Stimulated activated CD4-positive, alpha-beta T cell treated with anti-CD3 and anti-CD28 coated beads, Interleukin-2, amount 100 ng/mL, for 24 hours (primary cell): ENCODE results near the gene NRP2.

ENCODE experiments used
- DNase-seq, 2 donors: peaks; one replicate each; pipeline ENCODE4 v3.0.0-alpha.2; 2020

NRP2 gene

DNA sequence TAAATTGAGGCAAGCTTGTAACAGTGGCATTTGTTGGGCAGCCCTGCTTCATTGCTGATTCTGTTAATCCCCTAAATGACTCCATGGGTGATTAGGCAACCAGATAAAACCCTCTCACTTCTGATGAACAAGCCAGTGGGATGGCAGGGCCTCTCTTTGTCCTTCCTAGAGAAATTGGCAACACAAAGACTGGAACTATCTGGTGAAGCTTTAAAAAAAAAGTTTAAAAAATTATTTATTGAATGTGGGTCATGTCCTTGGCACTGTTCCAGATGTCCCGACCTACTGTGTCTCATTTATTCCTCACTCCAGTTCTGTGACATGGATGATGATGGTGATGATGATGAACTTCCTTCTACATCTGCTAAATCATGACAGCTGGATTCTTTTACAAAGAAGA lies 30.8 kb downstream of the NRP2 start:
- no peak for DNase-seq

DNA sequence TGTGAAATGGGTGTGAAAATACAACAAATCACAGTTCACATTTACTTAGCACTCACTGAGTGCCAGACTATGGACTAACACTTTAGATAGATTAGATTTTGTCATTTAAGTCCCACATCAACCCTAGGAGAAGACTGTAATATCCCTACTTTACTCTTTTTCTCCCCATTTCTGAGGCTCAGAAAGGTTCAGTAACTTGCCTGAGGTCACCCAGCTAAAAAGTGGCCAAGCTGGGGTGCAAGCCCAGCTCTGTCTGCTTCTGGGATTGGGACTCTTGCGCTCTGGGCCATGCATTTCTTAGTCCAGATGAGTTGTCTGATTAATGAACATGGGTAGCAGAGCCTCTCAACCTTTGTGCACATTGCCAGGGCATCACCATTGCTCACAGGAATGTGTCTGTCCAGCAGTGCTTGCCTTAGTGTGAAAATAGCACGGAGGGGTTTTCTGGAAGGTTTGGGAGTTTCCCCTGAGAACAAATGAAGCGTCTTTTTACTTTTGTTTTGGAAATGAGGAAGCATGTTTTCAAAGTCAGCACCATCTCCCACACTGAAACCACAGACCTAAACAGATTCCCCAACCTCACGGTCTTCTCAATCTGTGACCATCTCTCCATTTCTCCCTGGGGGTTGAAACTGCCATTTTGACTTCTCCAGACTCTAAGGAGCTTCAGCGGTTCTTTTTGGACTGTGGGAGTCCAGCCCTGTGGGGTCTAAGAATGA lies 31.9 kb downstream of the NRP2 start:
- DNase-seq = no peak

DNA sequence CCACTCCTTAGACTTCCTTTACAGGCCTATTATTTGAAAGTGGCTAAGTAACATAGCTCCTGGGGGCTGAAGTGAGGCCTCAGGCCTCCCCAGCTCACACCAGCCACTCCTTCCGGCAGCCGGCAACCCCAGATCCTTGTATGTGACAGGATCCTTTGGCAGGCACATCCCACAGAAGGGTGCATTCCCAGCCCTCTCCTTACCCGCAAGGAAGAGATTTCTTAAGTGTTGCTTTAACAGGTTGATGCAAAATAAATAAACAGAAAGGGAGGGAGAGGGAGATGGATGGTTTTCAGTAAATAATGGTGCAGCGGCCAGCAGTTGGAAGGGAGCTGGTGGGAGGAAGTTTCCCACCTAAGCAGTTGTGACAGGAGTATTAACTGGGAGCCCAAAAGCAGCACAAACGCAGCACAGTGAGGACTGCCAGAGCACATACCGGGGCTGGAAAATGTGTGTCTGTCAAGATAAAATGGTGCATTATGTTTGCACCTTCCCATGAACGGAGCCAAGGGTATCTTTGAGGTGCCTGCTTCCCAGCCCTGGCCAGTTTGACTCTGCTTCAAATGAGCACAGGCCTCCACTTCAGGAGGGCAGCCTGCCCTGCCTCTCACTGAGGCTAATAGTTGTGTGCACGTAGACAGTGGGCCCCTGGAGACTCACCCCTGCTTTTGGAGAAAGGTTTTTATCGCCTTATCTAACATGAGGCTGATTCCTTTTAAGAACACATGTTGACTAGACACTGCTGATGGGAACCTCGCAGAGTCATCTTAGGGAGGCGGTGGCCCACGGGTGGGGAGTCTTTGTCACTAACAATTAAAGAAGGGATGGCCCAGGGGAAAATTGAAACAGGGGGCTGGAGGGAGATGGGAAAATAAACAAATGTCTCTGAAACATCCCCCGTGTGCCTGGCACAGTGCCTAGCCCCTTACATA lies 32.8 kb downstream of the NRP2 start:
- DNase-seq = no peak

DNA sequence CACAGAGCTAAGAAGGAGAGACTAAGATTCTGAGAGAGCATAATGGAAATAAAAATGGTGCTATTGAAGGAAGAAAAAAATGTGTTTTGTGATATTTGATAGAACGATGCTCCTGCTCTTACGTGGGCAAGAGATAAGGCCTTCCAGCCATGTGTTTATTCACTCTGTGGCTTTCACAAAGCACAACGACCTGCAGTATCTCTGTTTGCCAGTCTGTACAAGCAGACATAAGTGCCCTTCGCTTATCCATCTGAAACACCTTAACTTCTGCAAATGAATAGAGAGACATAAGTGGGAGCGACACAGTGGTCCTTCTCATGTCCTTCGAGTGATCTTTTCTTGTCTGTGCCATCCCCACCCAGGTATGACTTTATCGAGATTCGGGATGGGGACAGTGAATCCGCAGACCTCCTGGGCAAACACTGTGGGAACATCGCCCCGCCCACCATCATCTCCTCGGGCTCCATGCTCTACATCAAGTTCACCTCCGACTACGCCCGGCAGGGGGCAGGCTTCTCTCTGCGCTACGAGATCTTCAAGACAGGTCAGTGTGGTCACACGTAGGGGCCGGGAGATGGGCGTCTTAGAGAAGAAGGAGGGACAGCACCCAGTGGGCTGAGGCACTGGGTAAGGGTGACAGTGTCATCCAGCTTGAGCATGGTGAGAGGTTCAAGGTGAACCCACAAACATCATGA lies 33.7 kb downstream of the NRP2 start:
- peak in 1 of 2 donors; percentile 17 for DNase-seq

DNA sequence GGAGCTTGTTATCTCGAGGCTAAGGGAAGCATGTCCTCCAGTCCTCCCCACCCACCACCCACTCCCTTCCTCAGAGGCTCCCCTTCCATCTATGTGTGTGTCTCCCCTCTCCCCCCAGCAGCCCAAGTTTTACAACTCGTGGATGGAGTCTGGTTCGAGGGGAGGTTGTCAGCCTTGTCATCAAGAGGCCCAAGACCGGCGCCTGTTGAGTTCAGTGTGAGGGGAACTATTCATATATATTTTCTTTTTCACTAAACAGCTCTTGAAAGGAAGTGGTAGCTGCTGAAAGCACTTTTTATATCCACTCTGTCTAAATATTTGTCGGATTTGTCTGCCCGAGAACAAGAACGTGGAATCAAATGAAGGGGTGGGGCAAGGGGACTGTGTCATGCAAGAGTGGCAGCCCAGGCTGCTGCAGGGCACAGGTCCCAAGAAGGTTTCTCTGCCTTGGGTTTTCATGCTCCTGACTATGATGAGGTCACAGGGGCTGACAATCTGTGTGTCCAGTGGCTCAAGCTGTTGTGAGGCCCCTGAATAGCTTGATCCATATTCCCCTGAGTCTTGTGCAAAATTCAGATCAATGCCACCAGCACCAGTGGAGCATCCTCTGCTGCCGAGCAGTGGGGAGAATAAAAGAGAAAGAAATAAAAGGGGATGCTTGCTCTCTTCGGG lies 35.0 kb downstream of the NRP2 start:
- no peak for DNase-seq

DNA sequence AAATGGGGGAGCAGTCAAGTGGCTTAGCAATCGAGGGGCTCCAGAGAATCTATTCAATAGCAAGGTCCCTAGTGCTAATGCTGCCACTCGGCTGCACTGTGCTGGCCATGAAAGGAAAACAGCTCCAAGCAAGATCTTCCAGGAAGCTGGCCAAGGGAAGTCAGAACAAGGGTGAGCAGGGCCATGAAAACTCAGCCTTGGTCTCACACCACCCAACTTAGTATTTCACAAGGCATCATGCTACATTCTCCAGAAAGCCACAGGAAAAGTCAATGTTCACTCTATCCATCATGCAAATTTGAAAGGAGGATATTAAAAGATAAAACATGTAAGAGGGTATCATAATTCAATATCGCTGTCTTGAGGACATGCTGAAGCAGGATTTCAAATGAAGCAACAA lies 35.7 kb downstream of the NRP2 start:
- no peak for DNase-seq

DNA sequence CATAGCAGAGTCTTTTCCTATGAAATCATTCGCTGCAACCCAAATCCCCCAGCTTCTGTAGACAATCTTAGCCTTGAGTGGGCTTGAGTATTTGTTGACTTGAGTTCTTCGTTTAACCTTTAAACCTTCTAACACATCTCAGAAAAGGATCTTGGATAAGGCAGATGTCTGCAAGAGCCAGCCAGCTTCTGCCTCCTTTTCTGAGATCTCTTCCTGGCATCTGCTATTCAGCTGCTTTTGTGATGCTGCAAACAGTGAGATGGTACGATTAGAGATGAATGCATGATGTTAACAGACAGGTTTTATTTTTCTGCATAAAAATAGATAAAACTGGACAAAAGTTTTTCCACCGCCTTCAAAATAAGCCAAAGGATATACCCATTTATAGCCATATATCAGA lies 37.5 kb downstream of the NRP2 start:
- no peak for DNase-seq

DNA sequence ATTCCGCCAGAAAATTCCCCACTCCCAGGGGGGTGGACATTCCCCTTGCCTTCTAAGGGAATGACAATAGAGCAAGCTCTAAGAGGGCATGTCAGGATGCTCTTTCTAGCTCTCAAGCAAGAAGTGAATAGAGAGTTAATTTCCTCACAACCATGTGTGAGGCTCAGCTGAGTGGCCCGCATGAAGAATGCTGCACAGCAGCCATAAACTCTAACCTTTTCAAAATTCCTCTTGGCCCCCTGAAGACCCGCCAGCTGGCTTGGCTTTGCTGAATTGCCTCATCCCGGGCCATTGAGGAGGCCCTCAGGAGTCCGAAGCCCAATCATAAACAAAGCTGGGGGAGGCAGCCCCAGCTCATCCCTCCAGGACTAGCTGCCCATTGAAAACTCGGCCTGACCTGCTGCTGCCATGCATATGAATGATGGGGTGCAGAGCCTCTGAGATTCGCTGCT lies 38.2 kb downstream of the NRP2 start:
- DNase-seq = no peak

DNA sequence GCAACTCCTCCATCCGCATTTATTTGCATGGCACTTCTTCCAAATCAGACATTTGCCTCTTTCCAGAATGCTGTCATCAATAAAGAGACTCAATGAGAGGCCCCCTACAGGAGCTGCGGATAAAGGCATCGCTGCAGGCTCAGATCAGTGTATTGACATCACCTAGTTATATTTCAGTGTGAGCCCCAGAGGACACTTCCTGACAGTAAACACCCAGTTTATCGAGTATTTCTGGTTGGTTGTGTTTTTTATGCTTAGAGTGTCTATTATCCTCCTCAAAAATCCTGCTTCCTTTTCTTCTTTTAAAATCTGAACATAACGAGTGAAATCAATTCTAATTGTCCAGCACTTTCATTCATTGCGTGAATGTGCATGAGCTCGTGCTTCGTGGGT lies 38.8 kb downstream of the NRP2 start:
- DNase-seq = no peak

DNA sequence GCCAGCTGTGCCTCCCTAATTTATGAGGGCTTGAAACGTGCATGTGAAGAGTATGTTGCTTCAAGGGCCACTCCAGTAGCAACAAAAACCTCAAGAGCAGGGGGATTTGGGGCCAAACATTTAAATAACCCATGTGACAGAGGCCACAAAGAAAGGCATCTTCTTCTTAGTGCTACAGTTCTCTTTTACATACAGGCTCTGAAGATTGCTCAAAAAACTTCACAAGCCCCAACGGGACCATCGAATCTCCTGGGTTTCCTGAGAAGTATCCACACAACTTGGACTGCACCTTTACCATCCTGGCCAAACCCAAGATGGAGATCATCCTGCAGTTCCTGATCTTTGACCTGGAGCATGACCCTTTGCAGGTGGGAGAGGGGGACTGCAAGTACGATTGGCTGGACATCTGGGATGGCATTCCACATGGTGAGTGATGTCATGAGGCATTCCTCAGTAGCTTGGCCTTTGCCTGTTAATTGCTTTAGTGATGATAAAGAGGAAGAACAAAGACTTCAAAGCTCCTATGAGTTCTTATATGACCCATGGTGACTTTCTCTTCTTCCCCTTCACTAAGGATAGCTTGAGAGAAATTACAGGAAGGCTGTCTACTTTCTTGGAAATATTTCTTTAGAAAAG lies 40.1 kb downstream of the NRP2 start:
- DNase-seq = no peak

DNA sequence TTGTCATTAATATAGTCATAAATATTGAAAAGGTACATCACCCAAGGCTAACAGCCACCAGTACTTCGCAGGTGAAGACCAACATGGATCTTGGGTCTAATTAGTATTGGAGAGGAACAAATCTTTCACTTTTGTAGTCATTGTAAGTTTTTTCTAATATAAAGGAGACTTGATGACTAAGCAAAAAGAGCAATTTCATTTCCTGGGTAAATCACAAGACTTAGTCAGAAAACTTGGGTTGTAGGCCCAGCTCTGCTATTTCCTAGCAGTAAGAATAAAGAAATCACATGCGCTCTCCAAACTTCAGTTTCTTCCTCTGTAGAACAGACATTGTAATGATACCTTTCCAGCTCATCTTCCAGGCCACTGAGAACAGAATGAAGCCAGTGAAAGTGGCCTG lies 40.9 kb downstream of the NRP2 start:
- DNase-seq = no peak

DNA sequence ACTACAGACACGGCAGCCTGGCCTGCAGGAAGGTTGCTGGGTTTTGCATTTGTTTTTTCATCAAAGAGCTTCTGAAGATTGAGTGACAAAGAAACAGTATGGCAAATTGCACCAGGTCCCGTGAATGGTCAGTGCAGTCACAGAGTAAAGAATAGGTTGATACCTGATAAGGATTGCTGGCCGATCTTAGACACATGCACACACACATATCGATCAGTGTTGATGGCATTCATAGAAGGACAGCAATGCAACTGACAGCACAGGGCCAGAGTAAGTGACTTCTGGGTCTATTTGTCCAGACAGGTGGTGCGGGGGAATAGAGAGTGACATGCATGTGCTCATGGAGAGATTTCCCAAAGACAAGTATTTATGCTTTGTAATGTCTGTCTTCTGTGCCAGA lies 42.8 kb downstream of the NRP2 start:
- DNase-seq = no peak

DNA sequence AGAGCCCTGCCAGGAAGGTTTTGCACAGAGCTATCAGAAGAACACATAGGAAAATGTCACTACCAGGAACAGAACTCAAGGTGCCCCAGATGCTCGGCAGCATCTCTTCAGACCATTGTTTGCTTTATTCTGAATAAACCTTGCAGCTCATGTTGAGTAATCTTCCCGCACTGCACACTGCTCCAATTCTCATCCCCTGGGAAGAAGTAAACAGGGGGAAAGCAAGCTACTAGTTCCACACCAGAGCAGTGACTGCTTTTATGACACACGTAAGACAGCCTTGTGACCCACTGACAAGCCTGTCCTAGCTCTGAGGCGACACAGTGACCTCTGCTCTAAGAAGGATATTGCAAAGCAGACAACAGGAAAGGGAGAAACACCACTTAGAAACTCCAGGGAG lies 44.2 kb downstream of the NRP2 start:
- DNase-seq = no peak

DNA sequence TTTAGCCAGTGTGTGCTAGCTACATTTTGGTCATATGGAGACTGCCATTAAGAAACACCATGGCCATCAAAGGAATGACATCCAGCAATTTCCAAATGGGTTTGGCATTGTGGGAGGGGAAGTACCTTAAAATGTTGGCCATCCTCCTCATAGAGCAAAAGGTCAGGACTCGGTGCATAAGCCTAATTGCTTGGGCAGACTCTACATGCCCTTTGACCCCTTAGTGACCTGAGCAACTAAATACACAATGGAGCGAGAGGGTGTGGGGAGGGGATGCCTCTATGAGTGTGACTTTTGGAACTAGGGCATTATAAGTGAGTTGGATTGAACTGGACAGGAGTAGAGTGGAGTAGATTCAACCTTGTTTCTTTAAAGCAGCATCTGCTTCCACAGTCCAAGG lies 44.9 kb downstream of the NRP2 start:
- no peak for DNase-seq

DNA sequence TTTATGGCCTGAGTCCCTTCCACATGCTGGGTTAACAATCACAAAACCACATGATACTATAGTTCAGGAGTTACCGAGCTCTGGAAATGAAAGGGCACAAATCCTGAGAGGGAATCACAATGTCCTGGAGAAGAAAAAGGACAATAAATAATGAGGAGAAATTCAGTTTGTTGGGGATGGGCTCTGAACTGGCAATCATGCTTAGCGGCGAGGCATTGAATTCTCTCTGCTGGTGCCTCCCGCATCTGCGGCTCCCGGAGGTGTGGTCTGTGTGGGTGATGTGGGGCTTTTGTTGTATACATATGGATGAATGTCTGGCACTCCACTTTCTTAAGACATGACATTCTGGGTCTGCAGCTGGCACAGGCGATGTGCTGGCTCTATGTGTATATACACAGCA lies 46.1 kb downstream of the NRP2 start:
- DNase-seq = no peak

DNA sequence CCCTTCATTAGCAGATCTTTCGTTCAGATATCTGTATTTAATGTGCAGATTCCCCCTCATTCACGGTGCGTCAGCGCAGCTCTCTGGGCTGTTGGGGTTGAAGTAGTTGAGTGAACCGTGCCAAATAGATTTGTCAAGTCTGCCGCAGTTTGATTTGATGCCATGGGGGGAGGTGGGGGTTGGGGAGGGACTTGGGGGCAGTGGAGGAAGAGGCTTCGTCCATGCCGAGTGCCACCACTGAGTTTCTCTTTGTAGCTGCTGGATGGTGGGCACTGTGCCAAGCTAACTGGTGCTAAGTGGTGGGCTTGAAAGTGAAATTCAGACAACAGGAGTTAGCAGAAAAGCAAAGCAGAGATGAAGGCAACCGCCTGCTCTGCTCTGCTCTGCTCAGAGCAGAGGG lies 47.9 kb downstream of the NRP2 start:
- no peak for DNase-seq

DNA sequence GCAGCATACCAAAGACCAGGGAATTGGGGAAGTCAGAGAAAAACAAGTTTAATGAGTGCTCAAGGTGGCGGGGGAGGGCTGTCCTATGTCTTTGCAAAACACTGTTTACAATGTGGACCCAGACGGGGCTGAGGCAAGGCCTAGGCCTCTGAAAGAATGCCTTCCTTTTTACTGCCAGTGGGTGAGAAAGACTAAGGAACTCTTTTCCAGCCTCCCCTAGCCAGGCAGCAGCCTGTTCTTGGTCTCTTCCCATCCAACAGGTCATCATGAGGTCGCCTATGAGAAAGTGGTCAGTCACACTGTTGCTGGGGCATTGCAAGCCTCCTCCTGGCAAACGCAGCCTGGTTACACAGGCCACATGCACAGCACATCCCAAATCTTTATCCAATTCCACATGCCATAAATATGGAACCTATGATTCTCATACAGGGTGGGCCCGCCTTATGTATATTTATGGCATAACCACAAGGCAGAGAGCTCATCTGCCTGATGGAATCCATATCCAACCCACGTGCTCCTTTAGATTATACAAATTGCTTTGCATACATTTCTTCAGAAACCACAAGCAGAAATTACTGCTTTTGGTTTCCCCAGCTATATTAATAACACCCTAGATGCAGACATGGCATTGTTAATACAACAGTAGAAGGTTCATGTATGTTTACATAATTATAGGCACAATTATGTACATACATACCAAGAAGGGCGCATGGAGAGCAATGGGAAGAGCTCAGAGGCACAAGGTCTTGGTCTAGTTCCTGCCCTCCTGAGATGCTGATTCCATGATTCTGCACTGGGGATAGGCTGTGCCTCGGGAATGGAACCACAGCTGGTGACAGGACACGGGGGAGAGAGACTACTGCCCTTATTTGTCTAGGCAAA lies 48.6 kb downstream of the NRP2 start:
- no peak for DNase-seq

DNA sequence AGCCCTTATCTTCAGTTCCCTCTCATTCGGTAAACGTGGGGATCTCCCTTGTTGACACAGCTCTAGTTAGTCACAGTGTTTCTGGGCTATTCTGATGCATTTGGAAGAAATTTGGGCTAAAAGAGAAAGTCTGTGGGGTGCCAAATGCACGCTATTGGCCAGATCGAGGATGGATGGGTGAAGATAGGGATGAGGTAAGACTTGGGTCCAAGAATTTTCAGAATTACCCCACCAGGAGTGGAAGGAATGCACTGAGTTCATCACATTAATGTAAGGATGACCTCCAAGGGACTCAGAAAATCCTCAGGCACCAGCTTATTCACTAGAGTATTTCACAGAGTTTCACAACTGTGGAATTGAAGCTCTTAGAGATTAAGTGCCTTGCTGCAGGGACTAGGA lies 49.3 kb downstream of the NRP2 start:
- no peak for DNase-seq

DNA sequence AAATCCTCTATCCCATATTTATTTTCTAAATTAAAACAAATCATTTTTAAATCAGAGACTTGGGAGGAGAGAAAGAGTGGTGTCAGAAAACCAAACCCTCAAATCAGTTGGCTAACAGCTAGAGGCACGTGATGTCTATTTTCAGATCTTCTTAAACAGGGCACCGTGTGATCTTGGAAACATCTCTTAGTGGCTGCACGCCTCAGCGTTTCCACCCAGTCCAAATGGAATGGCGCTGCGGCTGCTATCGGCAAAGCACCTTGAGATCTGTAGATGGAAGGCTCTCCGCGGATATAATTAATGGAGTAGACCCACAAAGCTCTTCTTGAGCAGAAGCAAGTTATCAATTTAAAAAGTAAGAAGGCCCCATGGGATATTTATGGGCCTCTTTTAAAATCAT lies 50.0 kb downstream of the NRP2 start:
- no peak for DNase-seq

DNA sequence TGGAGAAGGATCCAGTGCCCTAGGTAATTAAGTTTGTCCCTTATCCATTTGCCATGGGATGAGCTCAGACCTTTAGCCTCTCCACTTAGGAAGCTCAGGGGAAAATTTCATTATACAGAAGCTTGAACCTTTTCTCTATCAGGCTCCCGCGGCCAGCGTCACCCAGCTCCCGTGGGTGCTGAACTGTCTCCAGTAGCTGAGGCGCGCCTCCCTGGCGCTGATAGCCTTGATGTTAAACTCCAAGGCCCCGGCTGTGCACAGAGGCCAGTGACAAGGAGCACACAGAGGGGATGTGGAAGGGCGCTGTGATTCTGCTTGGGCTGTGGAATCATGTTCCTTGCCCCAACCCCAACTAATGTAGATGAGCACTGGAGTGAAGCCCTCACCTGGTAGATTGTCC lies 50.8 kb downstream of the NRP2 start:
- no peak for DNase-seq

DNA sequence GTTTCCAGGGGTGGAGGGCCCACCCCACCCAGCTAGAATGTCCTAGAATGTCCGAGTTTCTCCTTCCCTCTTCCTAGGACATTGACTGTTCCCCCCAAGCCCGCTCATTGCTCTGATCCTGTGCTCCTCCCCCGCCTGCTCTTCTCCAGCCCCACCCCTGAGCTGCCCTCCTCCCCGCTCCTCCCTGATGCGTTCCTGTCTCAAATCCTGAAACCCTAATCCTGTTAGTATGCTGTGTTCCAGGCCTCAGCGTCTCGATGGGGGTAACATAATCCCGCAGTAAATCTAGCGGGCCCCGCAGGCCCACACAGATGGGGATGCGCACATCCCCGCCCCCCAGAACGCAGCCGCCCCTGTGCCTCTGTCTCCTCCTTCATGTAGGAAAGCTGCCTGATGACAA lies 51.3 kb downstream of the NRP2 start:
- DNase-seq = no peak
